ENCODE data around the gene QRICH1.

- no peak for TF ChIP-seq EZH2phosphoT487 (IDR thresholded peaks at IDR 0.05; ENCODE audit: borderline replicate concordance, low read length)
- TF ChIP-seq, protein P1, sequence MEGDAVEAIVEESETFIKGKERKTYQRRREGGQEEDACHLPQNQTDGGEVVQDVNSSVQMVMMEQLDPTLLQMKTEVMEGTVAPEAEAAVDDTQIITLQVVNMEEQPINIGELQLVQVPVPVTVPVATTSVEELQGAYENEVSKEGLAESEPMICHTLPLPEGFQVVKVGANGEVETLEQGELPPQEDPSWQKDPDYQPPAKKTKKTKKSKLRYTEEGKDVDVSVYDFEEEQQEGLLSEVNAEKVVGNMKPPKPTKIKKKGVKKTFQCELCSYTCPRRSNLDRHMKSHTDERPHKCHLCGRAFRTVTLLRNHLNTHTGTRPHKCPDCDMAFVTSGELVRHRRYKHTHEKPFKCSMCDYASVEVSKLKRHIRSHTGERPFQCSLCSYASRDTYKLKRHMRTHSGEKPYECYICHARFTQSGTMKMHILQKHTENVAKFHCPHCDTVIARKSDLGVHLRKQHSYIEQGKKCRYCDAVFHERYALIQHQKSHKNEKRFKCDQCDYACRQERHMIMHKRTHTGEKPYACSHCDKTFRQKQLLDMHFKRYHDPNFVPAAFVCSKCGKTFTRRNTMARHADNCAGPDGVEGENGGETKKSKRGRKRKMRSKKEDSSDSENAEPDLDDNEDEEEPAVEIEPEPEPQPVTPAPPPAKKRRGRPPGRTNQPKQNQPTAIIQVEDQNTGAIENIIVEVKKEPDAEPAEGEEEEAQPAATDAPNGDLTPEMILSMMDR (IDR thresholded peaks at IDR 0.05; ENCODE audit: low read depth, low read length, poor library complexity, severe bottlenecking), result no peak
Observed at GRCh38 chr3:48983096-48983495, 110.8 kb downstream of the QRICH1 start.

All from DOHH2 (cell line).